ENCODE data around the gene GJA1.

Gene GJA1

GRCh38 chr6:121492536-121492935 is 57.1 kb downstream of the GJA1 start:
- H3K4me3 Mint-ChIP-seq: no peak overlapping the region
- H3K9me3 Mint-ChIP-seq (ENCODE audit: low read depth): no peaks in the 10 kb centered on the region
- no peaks in the 10 kb centered on the region for H3K27me3 Mint-ChIP-seq
- H3K36me3 Mint-ChIP-seq: no peaks in the 10 kb centered on the region
- H3K27ac Mint-ChIP-seq: no peak overlapping the region
- H3K4me1 Mint-ChIP-seq (ENCODE audit: low read depth): no peaks in the 10 kb centered on the region

GRCh38 chr6:121497970-121498375 is 62.5 kb downstream of the GJA1 start:
- no peaks in the 10 kb centered on the region for H3K9me3 Mint-ChIP-seq (ENCODE audit: low read depth)
- H3K36me3 Mint-ChIP-seq: no peaks in the 10 kb centered on the region

GRCh38 chr6:121498481-121499276 is 63.2 kb downstream of the GJA1 start:
- Mint-ChIP-seq H3K27ac (no peak overlapping the region), H3K27me3 (no peaks in the 10 kb centered on the region), H3K36me3 (no peaks in the 10 kb centered on the region), H3K9me3 (ENCODE audit: low read depth) (no peaks in the 10 kb centered on the region), H3K4me1 (ENCODE audit: low read depth) (no peaks in the 10 kb centered on the region), H3K4me3 (no peak overlapping the region)

More at GRCh38 chr6:121497970-121498375, 62.5 kb downstream of the GJA1 start:
- Mint-ChIP-seq H3K27ac (no peak overlapping the region), H3K27me3 (no peaks in the 10 kb centered on the region), H3K4me3 (no peak overlapping the region), H3K4me1 (ENCODE audit: low read depth) (no peaks in the 10 kb centered on the region)
